Measurements from ENCODE around the gene NHSL1. TPM values are rescaled to one million over a fixed set of nuclear protein-coding genes. Genes with fewer than 3 reads are reported as not detected.

Gene NHSL1
- total RNA-seq, 3 donors from 2014 or later, result 53.1 to 155 (median 107) TPM

- intact Hi-C loops (cut with DNase I, micrococcal nuclease), result no loop called here
- Histone ChIP-seq H3K4me3 (no peak overlapping the region), H3K4me1 (ENCODE audit: low read depth) (no peaks in the 10 kb centered on the region), H3K9me3 (no peaks in the 10 kb centered on the region), H3K36me3 (ENCODE audit: low read depth) (no peaks in the 10 kb centered on the region)
- TF ChIP-seq, protein P1, sequence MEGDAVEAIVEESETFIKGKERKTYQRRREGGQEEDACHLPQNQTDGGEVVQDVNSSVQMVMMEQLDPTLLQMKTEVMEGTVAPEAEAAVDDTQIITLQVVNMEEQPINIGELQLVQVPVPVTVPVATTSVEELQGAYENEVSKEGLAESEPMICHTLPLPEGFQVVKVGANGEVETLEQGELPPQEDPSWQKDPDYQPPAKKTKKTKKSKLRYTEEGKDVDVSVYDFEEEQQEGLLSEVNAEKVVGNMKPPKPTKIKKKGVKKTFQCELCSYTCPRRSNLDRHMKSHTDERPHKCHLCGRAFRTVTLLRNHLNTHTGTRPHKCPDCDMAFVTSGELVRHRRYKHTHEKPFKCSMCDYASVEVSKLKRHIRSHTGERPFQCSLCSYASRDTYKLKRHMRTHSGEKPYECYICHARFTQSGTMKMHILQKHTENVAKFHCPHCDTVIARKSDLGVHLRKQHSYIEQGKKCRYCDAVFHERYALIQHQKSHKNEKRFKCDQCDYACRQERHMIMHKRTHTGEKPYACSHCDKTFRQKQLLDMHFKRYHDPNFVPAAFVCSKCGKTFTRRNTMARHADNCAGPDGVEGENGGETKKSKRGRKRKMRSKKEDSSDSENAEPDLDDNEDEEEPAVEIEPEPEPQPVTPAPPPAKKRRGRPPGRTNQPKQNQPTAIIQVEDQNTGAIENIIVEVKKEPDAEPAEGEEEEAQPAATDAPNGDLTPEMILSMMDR (IDR thresholded peaks at IDR 0.05), result no peak
- ATAC-seq (no peak), DNase-seq (no peak)
Measured at GRCh38 chr6:138528137-138528536, 28.8 kb upstream of the NHSL1 start.

DNA sequence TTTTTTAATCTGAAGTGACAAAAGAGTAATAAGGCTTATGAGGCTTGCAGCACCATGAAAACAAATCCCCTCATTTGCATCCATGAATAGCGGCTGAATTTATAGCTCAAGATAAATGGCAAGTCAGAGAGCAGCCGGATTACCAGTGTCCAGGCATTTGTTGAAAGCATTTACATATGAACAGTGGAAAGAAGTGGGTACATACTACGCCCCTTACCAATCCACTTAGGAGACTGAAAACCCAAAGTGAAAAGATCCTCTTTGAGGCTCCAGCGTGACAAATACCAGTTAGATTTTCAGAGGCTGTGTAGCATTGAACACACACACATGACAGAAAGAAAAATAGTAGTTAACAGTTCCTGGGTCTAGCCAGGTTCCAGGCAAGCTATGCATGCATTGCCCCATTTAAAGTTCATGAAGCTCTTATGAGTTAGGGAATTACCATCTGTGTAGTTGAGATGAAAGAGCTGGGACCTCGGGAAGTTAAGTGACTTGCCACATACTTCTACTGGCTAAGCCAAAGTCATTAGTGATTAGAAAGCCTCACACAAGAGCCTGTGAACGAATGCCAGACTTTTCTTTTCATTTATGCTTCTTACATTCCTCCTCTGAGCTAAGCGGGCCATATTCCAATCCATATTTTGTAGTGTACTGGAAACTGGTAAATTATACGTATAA, 28.3 kb upstream of the NHSL1 start:
- Histone ChIP-seq H3K4me3 (no peak overlapping the region), H3K4me1 (ENCODE audit: low read depth) (no peaks in the 10 kb centered on the region), H3K36me3 (ENCODE audit: low read depth) (no peaks in the 10 kb centered on the region), H3K9me3 (no peaks in the 10 kb centered on the region)
- TF ChIP-seq, protein P1 (IDR thresholded peaks at IDR 0.05), result no peak
- ATAC-seq (no peak), DNase-seq (no peak)
- intact Hi-C loops (cut with DNase I, micrococcal nuclease), result no loop called here

DNA sequence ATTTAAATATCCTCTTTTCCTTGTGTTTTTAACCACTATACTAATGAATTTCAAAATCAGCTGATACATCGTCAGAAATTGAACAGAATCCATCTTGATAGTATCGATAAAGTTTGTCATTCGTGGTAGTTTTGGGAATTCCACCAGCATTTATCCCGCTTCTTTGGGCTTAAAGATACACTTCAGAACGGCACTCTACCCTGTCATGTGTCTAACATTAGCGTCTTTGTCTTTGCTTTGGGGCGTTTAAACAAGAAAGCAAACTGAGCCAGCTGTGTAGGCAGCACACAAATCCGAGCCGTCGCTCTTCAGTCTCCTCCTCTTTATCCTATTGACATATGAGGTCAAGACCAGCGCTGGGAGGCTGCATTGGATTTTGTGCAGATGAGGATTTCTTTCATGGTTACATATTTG, 27.5 kb upstream of the NHSL1 start:
- no peaks in the 10 kb centered on the region for H3K9me3 ChIP-seq
- ATAC-seq, result no peak
- intact Hi-C loops (cut with DNase I, micrococcal nuclease), result no loop called here
- no peak for DNase-seq
- H3K36me3 ChIP-seq (ENCODE audit: low read depth), result no peaks in the 10 kb centered on the region
- H3K4me3 ChIP-seq, result no peak overlapping the region
- TF ChIP-seq, protein P1 (IDR thresholded peaks at IDR 0.05), result no peak
- no peaks in the 10 kb centered on the region for H3K4me1 ChIP-seq (ENCODE audit: low read depth)

DNA sequence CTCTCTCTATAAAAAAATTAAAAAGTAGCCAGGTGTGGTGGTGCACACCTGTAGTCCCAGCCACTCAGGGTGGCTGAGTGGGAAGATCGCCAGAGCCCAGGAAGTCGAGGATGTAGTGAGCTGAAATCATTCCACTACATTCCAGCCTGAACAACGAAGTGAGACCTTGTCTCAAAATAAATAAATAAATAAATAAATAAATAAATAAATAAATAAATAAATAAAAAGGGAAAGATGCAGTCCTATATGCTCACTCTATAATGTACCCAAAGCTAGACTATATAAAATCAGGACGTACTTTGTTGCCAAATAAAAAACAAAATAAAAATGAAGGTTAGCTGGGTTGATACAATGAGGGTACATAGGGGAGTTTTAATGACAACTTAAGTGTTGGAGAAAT, 26.1 kb upstream of the NHSL1 start:
- TF ChIP-seq, protein P1 (IDR thresholded peaks at IDR 0.05), result no peak
- ATAC-seq (no peak), DNase-seq (no peak)
- H3K36me3 ChIP-seq (ENCODE audit: low read depth), result no peaks in the 10 kb centered on the region
- H3K4me1 ChIP-seq (ENCODE audit: low read depth), result no peaks in the 10 kb centered on the region
- H3K4me3 ChIP-seq, result no peak overlapping the region
- intact Hi-C loops (cut with DNase I, micrococcal nuclease), result no loop called here
- no peaks in the 10 kb centered on the region for H3K9me3 ChIP-seq

- Histone ChIP-seq H3K36me3 (ENCODE audit: low read depth) (no peaks in the 10 kb centered on the region), H3K9me3 (no peaks in the 10 kb centered on the region), H3K4me3 (no peak overlapping the region), H3K4me1 (ENCODE audit: low read depth) (no peaks in the 10 kb centered on the region)
- intact Hi-C loops (cut with DNase I, micrococcal nuclease), result no loop called here
- ATAC-seq (no peak), DNase-seq (no peak)
- TF ChIP-seq, protein P1 (IDR thresholded peaks at IDR 0.05), result no peak
Measured at GRCh38 chr6:138524526-138524925, 25.2 kb upstream of the NHSL1 start.

Data from mucosa of descending colon (tissue), 3 donors.